ENCODE results near the gene MAN2B1. TPM values are rescaled to one million over a fixed set of nuclear protein-coding genes. Genes with fewer than 3 reads are reported as not detected.

Gene MAN2B1
- total RNA-seq, 1 experiment from 2014 or later: 38.7 TPM

- no peak for DNase-seq (ENCODE audit: low read depth in 1 of 2, low spot score in 2 of 2)
- H3K36me3 ChIP-seq: peaks cover 14% of the 10 kb centered on the region
- H3K9me3 ChIP-seq (replicated peaks): no peaks in the 10 kb centered on the region
- no peaks in the 10 kb centered on the region for H3K4me1 ChIP-seq (replicated peaks)
- H3K4me3 ChIP-seq: no peak overlapping the region
- no peak overlapping the region for H3K27ac ChIP-seq
- no peaks in the 10 kb centered on the region for H3K27me3 ChIP-seq (replicated peaks)
Measured at GRCh38 chr19:12606796-12607195, 59.7 kb downstream of the MAN2B1 start.

GRCh38 chr19:12603714-12604113 is 62.8 kb downstream of the MAN2B1 start:
- Histone ChIP-seq H3K4me1 (replicated peaks) (no peaks in the 10 kb centered on the region), H3K36me3 (peaks cover 5% of the 10 kb centered on the region), H3K9me3 (replicated peaks) (no peaks in the 10 kb centered on the region), H3K27ac (no peak overlapping the region), H3K27me3 (replicated peaks) (no peaks in the 10 kb centered on the region), H3K4me3 (no peak overlapping the region)
- DNase-seq (ENCODE audit: low read depth in 1 of 2, low spot score in 2 of 2): no peak

- H3K27me3 ChIP-seq (replicated peaks): no peaks in the 10 kb centered on the region
Measured at GRCh38 chr19:12597594-12597993, 68.9 kb downstream of the MAN2B1 start.

GRCh38 chr19:12596927-12597548 is 69.5 kb downstream of the MAN2B1 start:
- no peak overlapping the region for H3K27ac ChIP-seq
- no peaks in the 10 kb centered on the region for H3K4me1 ChIP-seq (replicated peaks)
- no peaks in the 10 kb centered on the region for H3K27me3 ChIP-seq (replicated peaks)
- DNase-seq (ENCODE audit: low read depth in 1 of 2, low spot score in 2 of 2): no peak
- 0 out of 2 replicates have a peak, but pooled peaks cover 3% of the 10 kb centered on the region for H3K36me3 ChIP-seq
- no peak overlapping the region for H3K4me3 ChIP-seq
- peaks cover 3% of the 10 kb centered on the region; the same call in 1 of the 2 replicates for H3K9me3 ChIP-seq (replicated peaks)

More at GRCh38 chr19:12597594-12597993, 68.9 kb downstream of the MAN2B1 start:
- DNase-seq (ENCODE audit: low read depth in 1 of 2, low spot score in 2 of 2): no peak
- Histone ChIP-seq H3K4me1 (replicated peaks) (no peaks in the 10 kb centered on the region), H3K4me3 (no peak overlapping the region), H3K9me3 (replicated peaks) (peaks cover 3% of the 10 kb centered on the region; the same call in 1 of the 2 replicates), H3K36me3 (0 out of 2 replicates have a peak, but pooled peaks cover 3% of the 10 kb centered on the region), H3K27ac (no peak overlapping the region)

Other genes with a start within 250 kb of the MAN2B1 start
- 0.71 TPM in 1 of 2 replicates, not detected in the other for gene ZNF443, start 225.7 kb downstream of the MAN2B1 start, total RNA-seq (2014; rRNA removed; shearing (Covaris generic))
- 0.97 TPM in 1 of 2 replicates, not detected in the other for gene ZNF709, start 181.9 kb downstream of the MAN2B1 start, total RNA-seq (2014; rRNA removed; shearing (Covaris generic))
- 3.3 and 5.4 TPM in 2 replicates for gene ZNF564, start 115.3 kb downstream of the MAN2B1 start, total RNA-seq (2014; rRNA removed; shearing (Covaris generic))
- 2.1 and 2.4 TPM in 2 replicates for gene ZNF490, start 55.9 kb downstream of the MAN2B1 start, total RNA-seq (2014; rRNA removed; shearing (Covaris generic))
- 14.8 and 15.4 TPM in 2 replicates for gene ZNF791, start 55.8 kb downstream of the MAN2B1 start, total RNA-seq (2014; rRNA removed; shearing (Covaris generic))
- gene WDR83, start 65 bp upstream of the MAN2B1 start, total RNA-seq (2014; rRNA removed; shearing (Covaris generic)): 9.7 and 23.7 TPM in 2 replicates
- 69.4 and 71.1 TPM in 2 replicates for gene DHPS, start 15.1 kb upstream of the MAN2B1 start, total RNA-seq (2014; rRNA removed; shearing (Covaris generic))
- not detected in 2 replicates for gene GNG14, start 21.3 kb upstream of the MAN2B1 start, total RNA-seq (2014; rRNA removed; shearing (Covaris generic))
- 9.0 and 13.2 TPM in 2 replicates for gene FBXW9, start 29.9 kb upstream of the MAN2B1 start, total RNA-seq (2014; rRNA removed; shearing (Covaris generic))
- 24.0 and 25.8 TPM in 2 replicates for gene TNPO2, start 57.2 kb upstream of the MAN2B1 start, total RNA-seq (2014; rRNA removed; shearing (Covaris generic))
- gene TRIR, start 67.9 kb upstream of the MAN2B1 start, total RNA-seq (2014; rRNA removed; shearing (Covaris generic)): 274 and 417 TPM in 2 replicates
- gene GET3, start 70.8 kb upstream of the MAN2B1 start, total RNA-seq (2014; rRNA removed; shearing (Covaris generic)): 88.5 and 127 TPM in 2 replicates
- gene BEST2, start 85.0 kb upstream of the MAN2B1 start, total RNA-seq (2014; rRNA removed; shearing (Covaris generic)): 0.13 TPM in 1 of 2 replicates, not detected in the other
- 12.4 and 27.5 TPM in 2 replicates for gene HOOK2, start 108.8 kb upstream of the MAN2B1 start, total RNA-seq (2014; rRNA removed; shearing (Covaris generic))
- gene JUNB, start 124.7 kb upstream of the MAN2B1 start, total RNA-seq (2014; rRNA removed; shearing (Covaris generic)): 112 and 115 TPM in 2 replicates
- 4.6 and 8.7 TPM in 2 replicates for gene PRDX2, start 135.1 kb upstream of the MAN2B1 start, total RNA-seq (2014; rRNA removed; shearing (Covaris generic))
- gene THSD8, start 135.3 kb upstream of the MAN2B1 start, total RNA-seq (2014; rRNA removed; shearing (Covaris generic)): not detected in 2 replicates
- gene RNASEH2A, start 139.8 kb upstream of the MAN2B1 start, total RNA-seq (2014; rRNA removed; shearing (Covaris generic)): 68.8 and 78.9 TPM in 2 replicates
- not detected in 2 replicates for gene RTBDN, start 167.8 kb upstream of the MAN2B1 start, total RNA-seq (2014; rRNA removed; shearing (Covaris generic))
- gene MAST1, start 171.8 kb upstream of the MAN2B1 start, total RNA-seq (2014; rRNA removed; shearing (Covaris generic)): not detected in 2 replicates
- gene DNASE2, start 214.7 kb upstream of the MAN2B1 start, total RNA-seq (2014; rRNA removed; shearing (Covaris generic)): 21.8 and 25.5 TPM in 2 replicates
- not detected in 2 replicates for gene KLF1, start 220.5 kb upstream of the MAN2B1 start, total RNA-seq (2014; rRNA removed; shearing (Covaris generic))
- 25.9 and 43.7 TPM in 2 replicates for gene GCDH, start 224.4 kb upstream of the MAN2B1 start, total RNA-seq (2014; rRNA removed; shearing (Covaris generic))

Measured in SJSA1 (cell line).